ENCODE data around the gene C7orf57. TPM values are rescaled to one million over a fixed set of nuclear protein-coding genes. Genes with fewer than 3 reads are reported as not detected.
"Not testable (repeated sequence)": the region's sequence is repeated elsewhere in the genome, so short reads cannot be mapped to it uniquely, and the experiment has no call there.

Gene C7orf57
- not detected in 2 replicates for total RNA-seq
- long read RNA-seq, result 0 reads

DNA sequence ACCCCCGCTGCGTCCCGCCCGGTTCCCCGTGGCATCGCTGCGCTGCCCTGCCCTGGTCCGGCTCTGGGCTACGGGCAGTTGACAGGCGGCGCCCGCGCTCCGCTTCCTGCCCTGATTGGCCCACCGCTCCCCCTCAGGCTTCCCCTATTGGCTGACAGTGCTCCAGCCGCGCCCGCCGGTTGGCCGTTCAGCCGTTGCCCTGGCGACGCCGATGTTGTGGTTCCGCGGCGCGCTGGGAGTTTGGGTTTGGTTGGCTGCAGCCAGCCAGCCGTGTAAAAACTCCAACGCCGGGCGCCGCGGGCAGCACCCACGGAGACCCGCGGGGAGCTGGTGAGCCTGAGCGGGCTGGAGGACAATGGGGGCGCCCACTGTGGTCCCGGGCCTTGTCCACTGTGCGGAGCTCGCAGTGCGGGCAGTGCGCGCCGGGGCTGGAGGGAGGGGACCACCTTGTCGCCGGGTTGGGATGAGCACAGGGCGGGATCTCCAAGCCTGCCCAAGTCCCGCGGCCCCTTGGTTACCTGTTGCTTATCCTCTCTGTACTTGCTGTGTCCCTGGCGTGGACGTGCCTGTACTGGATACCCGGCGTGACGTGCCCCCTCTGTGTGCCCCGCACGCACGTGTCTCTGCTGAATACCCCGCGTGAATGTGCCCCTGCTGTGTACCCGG is at the start of gene C7orf57:
Gene C7orf57 (plus strand): TSS at position 243 of the 666 bp plus-strand sequence. CDS start 766 bp downstream, outside the sequence.
- peak within 1 kb of the TSS; percentile 82 for H3K27ac Mint-ChIP-seq (ENCODE audit: unreplicated experiment)
- H3K4me1 Mint-ChIP-seq (ENCODE audit: unreplicated experiment), result peaks cover 11% of the 10 kb centered on the region
- no peaks in the 10 kb centered on the region for H3K9me3 Mint-ChIP-seq (ENCODE audit: unreplicated experiment)
- H3K4me3 Mint-ChIP-seq (ENCODE audit: unreplicated experiment), result peak within 1 kb of the TSS; percentile 79
- no peaks in the 10 kb centered on the region for H3K36me3 Mint-ChIP-seq (ENCODE audit: unreplicated experiment)
- TF ChIP-seq, protein P1, sequence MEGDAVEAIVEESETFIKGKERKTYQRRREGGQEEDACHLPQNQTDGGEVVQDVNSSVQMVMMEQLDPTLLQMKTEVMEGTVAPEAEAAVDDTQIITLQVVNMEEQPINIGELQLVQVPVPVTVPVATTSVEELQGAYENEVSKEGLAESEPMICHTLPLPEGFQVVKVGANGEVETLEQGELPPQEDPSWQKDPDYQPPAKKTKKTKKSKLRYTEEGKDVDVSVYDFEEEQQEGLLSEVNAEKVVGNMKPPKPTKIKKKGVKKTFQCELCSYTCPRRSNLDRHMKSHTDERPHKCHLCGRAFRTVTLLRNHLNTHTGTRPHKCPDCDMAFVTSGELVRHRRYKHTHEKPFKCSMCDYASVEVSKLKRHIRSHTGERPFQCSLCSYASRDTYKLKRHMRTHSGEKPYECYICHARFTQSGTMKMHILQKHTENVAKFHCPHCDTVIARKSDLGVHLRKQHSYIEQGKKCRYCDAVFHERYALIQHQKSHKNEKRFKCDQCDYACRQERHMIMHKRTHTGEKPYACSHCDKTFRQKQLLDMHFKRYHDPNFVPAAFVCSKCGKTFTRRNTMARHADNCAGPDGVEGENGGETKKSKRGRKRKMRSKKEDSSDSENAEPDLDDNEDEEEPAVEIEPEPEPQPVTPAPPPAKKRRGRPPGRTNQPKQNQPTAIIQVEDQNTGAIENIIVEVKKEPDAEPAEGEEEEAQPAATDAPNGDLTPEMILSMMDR (IDR thresholded peaks at IDR 0.05), result peak; percentile 38
- H3K27me3 Mint-ChIP-seq (ENCODE audit: unreplicated experiment), result peaks cover 42% of the 10 kb centered on the region
- DNase-seq (ENCODE audit: extremely low spot score, unreplicated experiment), result peak; percentile 97

DNA sequence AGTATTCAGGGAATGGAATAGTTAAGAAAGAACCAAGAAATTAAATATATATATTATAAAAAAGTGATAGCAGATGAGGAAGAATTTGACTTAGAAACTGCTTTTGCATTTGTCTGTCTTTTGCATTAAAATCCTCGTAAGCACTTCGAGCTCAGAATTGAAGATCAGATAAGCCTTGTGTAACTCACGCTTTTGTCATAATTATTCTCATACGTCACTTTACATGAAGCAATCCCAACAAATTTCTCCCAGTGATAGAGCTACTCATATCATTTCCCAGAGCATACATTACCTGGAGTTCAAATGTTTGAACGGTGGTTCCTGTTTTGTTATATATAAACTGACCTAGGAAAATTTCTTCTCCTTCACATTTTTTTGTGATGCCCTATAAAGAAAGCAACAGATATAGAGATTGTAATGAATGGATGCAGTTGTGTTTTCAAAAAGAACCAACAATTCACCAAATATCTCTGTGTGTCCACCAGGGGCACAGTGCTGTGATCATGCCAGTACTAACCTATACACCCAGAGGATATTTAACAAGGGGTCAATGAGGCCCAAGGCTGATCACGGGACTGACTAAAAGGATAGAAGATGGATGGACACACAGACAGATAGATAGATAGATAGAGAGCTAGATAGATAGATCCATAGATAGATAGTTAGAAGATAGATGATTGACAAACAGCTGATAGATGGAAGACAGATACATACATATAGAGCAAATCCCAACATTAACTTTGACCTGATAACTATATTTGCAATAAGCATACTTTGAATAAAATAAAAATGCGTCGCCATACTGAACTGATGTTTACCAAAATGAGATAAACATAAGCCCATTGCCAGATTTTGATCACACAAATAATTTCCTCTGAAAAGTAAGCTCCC is 46.6 kb upstream of the C7orf57 start:
- Mint-ChIP-seq H3K27ac (ENCODE audit: unreplicated experiment) (no peak overlapping the region), H3K4me3 (ENCODE audit: unreplicated experiment) (no peak overlapping the region), H3K4me1 (ENCODE audit: unreplicated experiment) (peaks cover 18% of the 10 kb centered on the region), H3K36me3 (ENCODE audit: unreplicated experiment) (no peaks in the 10 kb centered on the region), H3K9me3 (ENCODE audit: unreplicated experiment) (no peaks in the 10 kb centered on the region), H3K27me3 (ENCODE audit: unreplicated experiment) (no peaks in the 10 kb centered on the region)
- DNase-seq (ENCODE audit: extremely low spot score, unreplicated experiment), result no peak
- TF ChIP-seq, protein P1 (IDR thresholded peaks at IDR 0.05), result peak; percentile 51

DNA sequence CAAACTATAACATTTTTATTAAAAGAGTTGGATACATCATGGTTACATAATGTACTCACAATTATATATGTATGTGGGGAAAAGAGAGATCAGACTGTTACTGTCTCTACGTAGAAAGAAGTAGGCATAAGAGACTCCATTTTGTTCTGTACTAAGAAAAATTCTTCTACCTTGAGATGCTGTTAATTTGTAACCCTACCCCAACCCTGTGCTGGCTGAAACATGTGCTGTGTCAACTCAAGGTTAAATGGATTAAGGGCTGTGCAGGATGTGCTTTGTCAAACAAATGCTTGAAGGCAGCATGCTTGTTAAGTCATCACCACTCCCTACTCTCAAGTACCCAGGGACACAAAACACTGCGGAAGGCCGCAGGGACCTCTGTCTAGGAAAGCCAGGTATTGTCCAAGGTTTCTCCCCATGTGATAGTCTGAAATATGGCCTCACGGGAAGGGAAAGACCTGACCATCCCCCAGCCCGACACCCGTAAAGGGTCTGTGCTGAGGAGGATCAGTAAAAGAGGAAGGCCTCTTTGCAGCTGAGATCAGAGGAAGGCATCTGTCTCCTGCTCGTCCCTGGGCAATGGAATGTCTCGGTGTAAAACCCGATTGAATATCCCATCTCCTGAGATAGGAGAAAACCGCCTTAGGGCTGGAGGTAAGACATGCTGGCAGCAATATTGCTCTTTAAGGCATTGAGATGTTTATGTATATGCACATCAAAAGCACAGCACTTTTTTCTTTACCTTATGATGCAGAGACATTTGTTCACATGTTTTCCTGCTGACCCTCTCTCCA is 45.5 kb upstream of the C7orf57 start:
- peaks cover 18% of the 10 kb centered on the region for H3K4me1 Mint-ChIP-seq (ENCODE audit: unreplicated experiment)
- H3K27ac Mint-ChIP-seq (ENCODE audit: unreplicated experiment); H3K9me3 Mint-ChIP-seq (ENCODE audit: unreplicated experiment); DNase-seq (ENCODE audit: extremely low spot score, unreplicated experiment); H3K27me3 Mint-ChIP-seq (ENCODE audit: unreplicated experiment); H3K4me3 Mint-ChIP-seq (ENCODE audit: unreplicated experiment); H3K36me3 Mint-ChIP-seq (ENCODE audit: unreplicated experiment): not testable (repeated sequence)

DNA sequence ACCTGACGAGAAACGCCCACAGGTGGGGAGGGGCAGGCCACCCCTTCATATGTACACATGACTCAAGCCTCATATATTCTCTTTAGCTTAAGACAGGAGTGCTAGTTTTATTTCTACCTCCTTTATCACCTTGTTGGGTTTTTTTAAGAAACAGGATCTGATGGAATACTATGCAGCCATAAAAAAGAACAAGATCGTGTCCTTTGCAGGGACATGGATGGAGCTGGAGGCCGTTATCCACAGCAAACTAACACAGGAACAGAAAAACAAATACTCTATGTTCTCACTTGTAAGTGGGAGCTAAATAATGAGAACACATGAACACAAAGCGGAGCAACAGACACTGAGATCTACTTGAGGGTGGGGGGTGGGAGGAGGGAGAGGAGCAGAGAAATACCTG is 44.8 kb upstream of the C7orf57 start:
- H3K27me3 Mint-ChIP-seq (ENCODE audit: unreplicated experiment), result no peaks in the 10 kb centered on the region
- H3K9me3 Mint-ChIP-seq (ENCODE audit: unreplicated experiment), result no peaks in the 10 kb centered on the region
- TF ChIP-seq, protein P1 (IDR thresholded peaks at IDR 0.05), result no peak
- H3K4me3 Mint-ChIP-seq (ENCODE audit: unreplicated experiment), result no peak overlapping the region
- DNase-seq (ENCODE audit: extremely low spot score, unreplicated experiment), result no peak
- no peaks in the 10 kb centered on the region for H3K36me3 Mint-ChIP-seq (ENCODE audit: unreplicated experiment)
- peaks cover 18% of the 10 kb centered on the region for H3K4me1 Mint-ChIP-seq (ENCODE audit: unreplicated experiment)
- H3K27ac Mint-ChIP-seq (ENCODE audit: unreplicated experiment), result no peak overlapping the region

DNA sequence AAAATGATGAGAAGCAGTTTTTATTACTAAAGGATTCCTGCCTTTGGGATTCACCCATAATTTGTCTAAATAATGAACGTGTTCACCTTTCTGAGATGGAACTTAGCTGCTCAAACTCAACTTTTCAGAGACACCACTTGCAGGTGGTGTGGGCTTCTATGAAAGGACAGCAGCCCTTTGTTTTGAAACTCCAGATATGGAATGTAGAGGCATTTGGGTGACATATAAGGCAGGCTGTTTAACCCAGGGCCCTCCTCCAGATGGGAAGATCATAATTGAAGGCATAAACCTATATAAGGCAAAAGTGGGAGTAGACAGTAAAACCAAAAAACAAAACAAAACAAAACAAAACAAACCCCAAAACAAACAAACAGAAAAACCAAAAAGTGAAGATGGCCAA is 44.1 kb upstream of the C7orf57 start:
- H3K4me1 Mint-ChIP-seq (ENCODE audit: unreplicated experiment), result peaks cover 18% of the 10 kb centered on the region
- H3K36me3 Mint-ChIP-seq (ENCODE audit: unreplicated experiment), result no peaks in the 10 kb centered on the region
- H3K27ac Mint-ChIP-seq (ENCODE audit: unreplicated experiment), result peak overlapping the region; percentile 80

More for the DNA sequence above, 44.1 kb upstream of the C7orf57 start:
- Mint-ChIP-seq H3K27me3 (ENCODE audit: unreplicated experiment) (no peaks in the 10 kb centered on the region), H3K9me3 (ENCODE audit: unreplicated experiment) (no peaks in the 10 kb centered on the region), H3K4me3 (ENCODE audit: unreplicated experiment) (peak overlapping the region; percentile 83)
- no peak for DNase-seq (ENCODE audit: extremely low spot score, unreplicated experiment)
- TF ChIP-seq, protein P1 (IDR thresholded peaks at IDR 0.05), result no peak
